GM23338 (cell line): ENCODE measurements around the gene P2RY6. TPM values are rescaled to one million over a fixed set of nuclear protein-coding genes. Genes with fewer than 3 reads are reported as not detected.

Experiments
- ATAC-seq: fragments of 200-7000 bp; cut with Tn5 transposase; 3 replicates; pipeline ENCODE4 v1.9.1; 2020
- DNase-seq: peaks from one replicate; pipeline ENCODE4 v3.0.0-alpha.2; 2015; ENCODE audit warnings: low spot score
- H2AFZ ChIP-seq: fragments of 200-600 bp; sonication (generic); 2 replicates; pipeline ENCODE4 v1.8.0; 2016; ENCODE audit warnings: antibody characterized with exemption, mild to moderate bottlenecking, moderate library complexity
- H3F3A ChIP-seq: fragments of 200-600 bp; sonication (generic); replicated peaks from 2 replicates; pipeline ENCODE4 v1.8.0; 2017; ENCODE audit warnings: antibody characterized with exemption, mixed run types, low read depth
- H3K27ac ChIP-seq: fragments of 200-600 bp; sonication (generic); 2 replicates; pipeline ENCODE4 v1.6.1; 2016; ENCODE audit warnings: low read depth
- H3K27me3 ChIP-seq: fragments of 200-600 bp; sonication (generic); 2 replicates; pipeline ENCODE4 v1.8.0; 2016; ENCODE audit warnings: mild to moderate bottlenecking, mixed run types, moderate library complexity; ENCODE audit not compliant: insufficient read depth
- H3K36me3 ChIP-seq: fragments of 200-600 bp; sonication (generic); 2 replicates; pipeline ENCODE4 v1.8.0; 2016; ENCODE audit warnings: mild to moderate bottlenecking; ENCODE audit not compliant: insufficient read depth
- H3K4me1 ChIP-seq: fragments of 200-600 bp; sonication (generic); 2 replicates; pipeline ENCODE4 v1.8.0; 2016; ENCODE audit warnings: mild to moderate bottlenecking, moderate library complexity; ENCODE audit not compliant: insufficient read depth
- H3K4me2 ChIP-seq: fragments of 200-600 bp; sonication (generic); 2 replicates; pipeline ENCODE4 v1.7.1; 2017; ENCODE audit warnings: mixed run types
- H3K4me3 ChIP-seq: fragments of 200-600 bp; sonication (generic); 2 replicates; pipeline ENCODE4 v1.6.1; 2016; ENCODE audit warnings: mixed run types
- H3K79me2 ChIP-seq: fragments of 200-600 bp; sonication (generic); replicated peaks from 2 replicates; pipeline ENCODE4 v1.8.0; 2017; ENCODE audit warnings: mild to moderate bottlenecking; ENCODE audit not compliant: insufficient read depth
- H3K9me2 ChIP-seq: fragments of 200-600 bp; sonication (generic); 2 replicates; pipeline ENCODE4 v1.8.0; 2017; ENCODE audit not compliant: insufficient read depth
- H4K20me1 ChIP-seq: fragments of 200-600 bp; sonication (generic); replicated peaks from 2 replicates; pipeline ENCODE4 v1.8.0; 2017; ENCODE audit warnings: mild to moderate bottlenecking; ENCODE audit not compliant: insufficient read depth
- H3K27ac Mint-ChIP-seq: 2 replicates; pipeline ENCODE4 v1.8.0; 2020; ENCODE audit warnings: inconsistent platforms, mild to moderate bottlenecking, moderate library complexity, mixed read lengths
- H3K27me3 Mint-ChIP-seq: 3 replicates; pipeline ENCODE4 v1.8.0; 2022; ENCODE audit warnings: low read depth, mild to moderate bottlenecking, moderate library complexity, mixed read lengths, inconsistent platforms; ENCODE audit not compliant: insufficient read depth, poor library complexity
- H3K36me3 Mint-ChIP-seq: 3 replicates; pipeline ENCODE4 v1.8.0; 2021; ENCODE audit warnings: low read depth, mild to moderate bottlenecking, inconsistent platforms, moderate library complexity, mixed read lengths
- H3K4me1 Mint-ChIP-seq: 3 replicates; pipeline ENCODE4 v1.8.0; 2020; ENCODE audit warnings: mild to moderate bottlenecking, inconsistent platforms, mixed read lengths
- H3K4me3 Mint-ChIP-seq: 3 replicates; pipeline ENCODE4 v1.8.0; 2021; ENCODE audit warnings: moderate library complexity, mild to moderate bottlenecking, inconsistent platforms, mixed read lengths
- H3K9me3 Mint-ChIP-seq: 3 replicates; pipeline ENCODE4 v1.8.0; 2020; ENCODE audit warnings: moderate library complexity, mild to moderate bottlenecking, inconsistent platforms, mixed read lengths
- CREB1 ChIP-seq: fragments of 250-450 bp; sonication (Bioruptor Pico); IDR thresholded peaks from 2 replicates; pipeline ENCODE4 v1.5.0; 2020; ENCODE audit warnings: low read depth, mild to moderate bottlenecking, moderate library complexity
- ETS1 ChIP-seq: IDR thresholded peaks from 2 replicates; pipeline ENCODE4 v1.6.1; 2016; ENCODE audit warnings: antibody characterized with exemption
- EZH2 ChIP-seq: fragments of 200-600 bp; sonication (generic); IDR thresholded peaks from one replicate; pipeline ENCODE4 v1.8.0; 2017; ENCODE audit warnings: antibody characterized with exemption, mild to moderate bottlenecking, low read depth; ENCODE audit not compliant: unreplicated experiment
- EZH2phosphoT487 ChIP-seq: fragments of 200-600 bp; sonication (generic); IDR thresholded peaks from one replicate; pipeline ENCODE4 v1.8.1; 2018; ENCODE audit warnings: antibody characterized with exemption; ENCODE audit not compliant: unreplicated experiment
- JUNB ChIP-seq: IDR thresholded peaks from one replicate; pipeline ENCODE4 v1.6.1; 2016; ENCODE audit warnings: antibody characterized with exemption; ENCODE audit not compliant: unreplicated experiment
- NANOG ChIP-seq: IDR thresholded peaks from 2 replicates; pipeline ENCODE4 v1.6.1; 2016; ENCODE audit warnings: antibody characterized with exemption, borderline replicate concordance
- POLR2AphosphoS5 ChIP-seq: IDR thresholded peaks from 2 replicates; pipeline ENCODE4 v1.6.1; 2016; ENCODE audit warnings: antibody characterized with exemption, low read depth
- STAT1 ChIP-seq: IDR thresholded peaks from one replicate; pipeline ENCODE4 v1.6.1; 2016; ENCODE audit warnings: antibody characterized with exemption; ENCODE audit not compliant: unreplicated experiment
- ZNF114 ChIP-seq: fragments of 250-450 bp; sonication (Bioruptor Pico); IDR thresholded peaks from 2 replicates; pipeline ENCODE4 v1.5.0; 2020; ENCODE audit warnings: mild to moderate bottlenecking, moderate library complexity
- ZNF331 ChIP-seq: fragments of 250-450 bp; sonication (Bioruptor Pico); IDR thresholded peaks from 2 replicates; pipeline ENCODE4 v1.5.0; 2020; ENCODE audit warnings: low read depth, mild to moderate bottlenecking, moderate library complexity
- ZNF462 ChIP-seq: fragments of 250-450 bp; sonication (Bioruptor Pico); IDR thresholded peaks from 2 replicates; pipeline ENCODE4 v1.5.0; 2020; ENCODE audit warnings: mild to moderate bottlenecking, moderate library complexity
- polyA plus RNA-seq: library from polyadenylated mRNA; unstranded; fragments of >200 nt; fragmentation: Nextera tagmentation; extraction: Ambion mirVana; gene quantifications from 2 replicates; pipeline ENCODE4 v1.2.1, GENCODE V29; 2016
- total RNA-seq: library from RNA; depleted of rRNA; stranded (reverse); fragments of >200 nt; shearing (Covaris generic); gene quantifications from 2 replicates; pipeline ENCODE4 v1.2.3, GENCODE V29; 2014
- TF ChIP-seq, protein P1 (sequence below), 2 experiments: fragments of 200-600 bp in 1 of 2; sonication (generic) in 1 of 2; conservative IDR thresholded peaks; 2 replicates each; pipeline versions ENCODE4 v1.5.1 to v1.6.1; 2016 to 2017; ENCODE audit warnings: antibody characterized with exemption in 2 of 2, low read depth in 2 of 2, mild to moderate bottlenecking in 2 of 2, moderate library complexity in 1 of 2
- TF ChIP-seq, protein P2 (sequence below): IDR thresholded peaks from one replicate; pipeline ENCODE4 v1.6.1; 2018; ENCODE audit warnings: antibody characterized with exemption; ENCODE audit not compliant: unreplicated experiment

Gene P2RY6
- total and polyA plus RNA-seq, 2 experiments from 2014 or later = not detected

- Histone ChIP-seq H3K27me3 (peaks cover 16% of the 10 kb centered on the region), H3K79me2 (no peaks in the 10 kb centered on the region), H3K27ac (no peak overlapping the region), H3F3A (no peaks in the 10 kb centered on the region), H2AFZ (no peak overlapping the region), H3K4me3 (no peak overlapping the region), H4K20me1 (no peaks in the 10 kb centered on the region), H3K4me1 (peaks cover 3% of the 10 kb centered on the region; the same call in 1 of the 2 replicates), H3K4me2 (peak overlapping the region; percentile 27), H3K9me2 (no peaks in the 10 kb centered on the region), H3K36me3 (no peaks in the 10 kb centered on the region)
- H3K4me3 Mint-ChIP-seq = peak overlapping the region; percentile 33; the same call in 1 of the 3 replicates
- ATAC-seq (peak; percentile 34), DNase-seq (peak; percentile 76)
- H3K4me1 Mint-ChIP-seq = peaks cover 48% of the 10 kb centered on the region
- no peaks in the 10 kb centered on the region for H3K36me3 Mint-ChIP-seq
- TF ChIP-seq ETS1 = no peak
- TF ChIP-seq ZNF114 = no peak
- TF ChIP-seq EZH2phosphoT487 = no peak
- TF ChIP-seq CREB1 (CRISPR knock-in tag) = no peak
- no peak for TF ChIP-seq STAT1
- no peak for TF ChIP-seq POLR2AphosphoS5
- TF ChIP-seq, protein P1, sequence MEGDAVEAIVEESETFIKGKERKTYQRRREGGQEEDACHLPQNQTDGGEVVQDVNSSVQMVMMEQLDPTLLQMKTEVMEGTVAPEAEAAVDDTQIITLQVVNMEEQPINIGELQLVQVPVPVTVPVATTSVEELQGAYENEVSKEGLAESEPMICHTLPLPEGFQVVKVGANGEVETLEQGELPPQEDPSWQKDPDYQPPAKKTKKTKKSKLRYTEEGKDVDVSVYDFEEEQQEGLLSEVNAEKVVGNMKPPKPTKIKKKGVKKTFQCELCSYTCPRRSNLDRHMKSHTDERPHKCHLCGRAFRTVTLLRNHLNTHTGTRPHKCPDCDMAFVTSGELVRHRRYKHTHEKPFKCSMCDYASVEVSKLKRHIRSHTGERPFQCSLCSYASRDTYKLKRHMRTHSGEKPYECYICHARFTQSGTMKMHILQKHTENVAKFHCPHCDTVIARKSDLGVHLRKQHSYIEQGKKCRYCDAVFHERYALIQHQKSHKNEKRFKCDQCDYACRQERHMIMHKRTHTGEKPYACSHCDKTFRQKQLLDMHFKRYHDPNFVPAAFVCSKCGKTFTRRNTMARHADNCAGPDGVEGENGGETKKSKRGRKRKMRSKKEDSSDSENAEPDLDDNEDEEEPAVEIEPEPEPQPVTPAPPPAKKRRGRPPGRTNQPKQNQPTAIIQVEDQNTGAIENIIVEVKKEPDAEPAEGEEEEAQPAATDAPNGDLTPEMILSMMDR (conservative IDR thresholded peaks at IDR 0.05; ENCODE audit: low read depth in 2 of 2) = no peak
- no peak for TF ChIP-seq ZNF331 (CRISPR knock-in tag)
- no peak for TF ChIP-seq JUNB
- TF ChIP-seq EZH2 = no peak
- no peak for TF ChIP-seq NANOG
- TF ChIP-seq, protein P2, sequence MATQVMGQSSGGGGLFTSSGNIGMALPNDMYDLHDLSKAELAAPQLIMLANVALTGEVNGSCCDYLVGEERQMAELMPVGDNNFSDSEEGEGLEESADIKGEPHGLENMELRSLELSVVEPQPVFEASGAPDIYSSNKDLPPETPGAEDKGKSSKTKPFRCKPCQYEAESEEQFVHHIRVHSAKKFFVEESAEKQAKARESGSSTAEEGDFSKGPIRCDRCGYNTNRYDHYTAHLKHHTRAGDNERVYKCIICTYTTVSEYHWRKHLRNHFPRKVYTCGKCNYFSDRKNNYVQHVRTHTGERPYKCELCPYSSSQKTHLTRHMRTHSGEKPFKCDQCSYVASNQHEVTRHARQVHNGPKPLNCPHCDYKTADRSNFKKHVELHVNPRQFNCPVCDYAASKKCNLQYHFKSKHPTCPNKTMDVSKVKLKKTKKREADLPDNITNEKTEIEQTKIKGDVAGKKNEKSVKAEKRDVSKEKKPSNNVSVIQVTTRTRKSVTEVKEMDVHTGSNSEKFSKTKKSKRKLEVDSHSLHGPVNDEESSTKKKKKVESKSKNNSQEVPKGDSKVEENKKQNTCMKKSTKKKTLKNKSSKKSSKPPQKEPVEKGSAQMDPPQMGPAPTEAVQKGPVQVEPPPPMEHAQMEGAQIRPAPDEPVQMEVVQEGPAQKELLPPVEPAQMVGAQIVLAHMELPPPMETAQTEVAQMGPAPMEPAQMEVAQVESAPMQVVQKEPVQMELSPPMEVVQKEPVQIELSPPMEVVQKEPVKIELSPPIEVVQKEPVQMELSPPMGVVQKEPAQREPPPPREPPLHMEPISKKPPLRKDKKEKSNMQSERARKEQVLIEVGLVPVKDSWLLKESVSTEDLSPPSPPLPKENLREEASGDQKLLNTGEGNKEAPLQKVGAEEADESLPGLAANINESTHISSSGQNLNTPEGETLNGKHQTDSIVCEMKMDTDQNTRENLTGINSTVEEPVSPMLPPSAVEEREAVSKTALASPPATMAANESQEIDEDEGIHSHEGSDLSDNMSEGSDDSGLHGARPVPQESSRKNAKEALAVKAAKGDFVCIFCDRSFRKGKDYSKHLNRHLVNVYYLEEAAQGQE = no peak
- no peak for TF ChIP-seq ZNF462 (CRISPR knock-in tag)
- no peak overlapping the region; the same call in 1 of the 2 replicates for H3K27ac Mint-ChIP-seq
- H3K27me3 Mint-ChIP-seq = peaks cover 20% of the 10 kb centered on the region
- no peaks in the 10 kb centered on the region for H3K9me3 Mint-ChIP-seq
Observed at GRCh38 chr11:73269459-73270015, 2.6 kb upstream of the P2RY6 start.
